ENCODE results near the gene CPLANE1.
"Not testable (repeated sequence)": the region's sequence is repeated elsewhere in the genome, so short reads cannot be mapped to it uniquely, and the experiment has no call there.

The CPLANE1 gene

DNA sequence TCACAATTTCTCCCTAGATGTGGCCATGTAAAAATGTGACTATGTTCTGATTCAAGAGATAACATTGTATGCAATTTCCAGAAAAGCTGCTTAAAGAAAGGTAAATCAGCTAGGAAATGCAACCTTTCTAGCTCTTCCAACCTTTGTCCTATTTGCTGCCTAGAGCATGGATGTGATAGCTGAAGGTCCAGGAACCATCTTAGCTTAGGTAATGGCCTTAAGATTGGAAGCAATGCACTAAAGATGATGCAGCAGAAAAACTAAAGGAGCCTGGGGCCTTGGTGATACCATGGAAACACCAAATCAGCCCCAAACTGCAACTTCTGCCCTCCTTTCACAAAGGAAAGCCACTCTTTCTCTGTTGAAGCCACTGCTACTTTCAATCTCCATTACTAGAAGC lies 27.0 kb downstream of the CPLANE1 start:
- H3K9me3 ChIP-seq (ENCODE audit: control insufficient read depth, insufficient read depth, low read length): no peaks in the 10 kb centered on the region
- H3K4me3 ChIP-seq (ENCODE audit: low read length): no peak overlapping the region
- H4K20me1 ChIP-seq (ENCODE audit: control insufficient read depth, insufficient read depth, low read depth, low read length): no peaks in the 10 kb centered on the region
- H3K27me3 ChIP-seq (ENCODE audit: control insufficient read depth, low read length): no peaks in the 10 kb centered on the region
- H3K4me1 ChIP-seq (ENCODE audit: control insufficient read depth, low read length): no peaks in the 10 kb centered on the region
- no peaks in the 10 kb centered on the region for H3K9me2 ChIP-seq (replicated peaks; ENCODE audit: control insufficient read depth, low read length)
- TF ChIP-seq EZH2phosphoT487 (IDR thresholded peaks at IDR 0.05; ENCODE audit: borderline replicate concordance, low read length): no peak
- TF ChIP-seq, protein P1, sequence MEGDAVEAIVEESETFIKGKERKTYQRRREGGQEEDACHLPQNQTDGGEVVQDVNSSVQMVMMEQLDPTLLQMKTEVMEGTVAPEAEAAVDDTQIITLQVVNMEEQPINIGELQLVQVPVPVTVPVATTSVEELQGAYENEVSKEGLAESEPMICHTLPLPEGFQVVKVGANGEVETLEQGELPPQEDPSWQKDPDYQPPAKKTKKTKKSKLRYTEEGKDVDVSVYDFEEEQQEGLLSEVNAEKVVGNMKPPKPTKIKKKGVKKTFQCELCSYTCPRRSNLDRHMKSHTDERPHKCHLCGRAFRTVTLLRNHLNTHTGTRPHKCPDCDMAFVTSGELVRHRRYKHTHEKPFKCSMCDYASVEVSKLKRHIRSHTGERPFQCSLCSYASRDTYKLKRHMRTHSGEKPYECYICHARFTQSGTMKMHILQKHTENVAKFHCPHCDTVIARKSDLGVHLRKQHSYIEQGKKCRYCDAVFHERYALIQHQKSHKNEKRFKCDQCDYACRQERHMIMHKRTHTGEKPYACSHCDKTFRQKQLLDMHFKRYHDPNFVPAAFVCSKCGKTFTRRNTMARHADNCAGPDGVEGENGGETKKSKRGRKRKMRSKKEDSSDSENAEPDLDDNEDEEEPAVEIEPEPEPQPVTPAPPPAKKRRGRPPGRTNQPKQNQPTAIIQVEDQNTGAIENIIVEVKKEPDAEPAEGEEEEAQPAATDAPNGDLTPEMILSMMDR (IDR thresholded peaks at IDR 0.05; ENCODE audit: low read depth, low read length, poor library complexity, severe bottlenecking): no peak
- no peak overlapping the region for H3K27ac ChIP-seq (ENCODE audit: low read depth, low read length)
- H3K79me2 ChIP-seq (ENCODE audit: control insufficient read depth, low read length): no peaks in the 10 kb centered on the region
- no peak overlapping the region for H3K4me2 ChIP-seq (ENCODE audit: low read length)
- H3F3A ChIP-seq (ENCODE audit: control insufficient read depth, insufficient read depth): no peaks in the 10 kb centered on the region
- no peaks in the 10 kb centered on the region for H3K36me3 ChIP-seq (ENCODE audit: control insufficient read depth, low read length)

DNA sequence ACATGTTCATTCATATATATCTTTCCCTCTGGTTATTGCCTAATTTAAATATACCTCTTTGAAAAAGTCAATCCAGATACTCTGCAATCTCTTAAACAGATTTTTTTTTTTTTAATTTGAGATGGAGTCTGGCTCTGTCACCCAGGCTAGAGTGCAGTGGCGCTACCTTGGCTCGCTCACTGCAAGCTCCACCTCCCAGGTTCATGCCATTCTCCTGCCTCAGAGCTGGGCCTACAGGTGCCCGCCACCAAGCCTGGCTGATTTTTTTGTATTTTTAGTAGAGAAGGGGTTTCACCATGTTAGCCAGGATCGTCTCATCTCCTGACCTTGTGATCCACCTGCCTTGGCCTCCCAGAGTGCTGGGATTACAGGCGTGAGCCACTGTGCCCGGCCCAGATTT lies 28.8 kb downstream of the CPLANE1 start:
- not testable (repeated sequence) for H3K79me2 ChIP-seq (ENCODE audit: control insufficient read depth, low read length); H3K27me3 ChIP-seq (ENCODE audit: control insufficient read depth, low read length); H4K20me1 ChIP-seq (ENCODE audit: control insufficient read depth, insufficient read depth, low read depth, low read length); H3F3A ChIP-seq (ENCODE audit: control insufficient read depth, insufficient read depth); H3K9me2 ChIP-seq (replicated peaks; ENCODE audit: control insufficient read depth, low read length); H3K4me2 ChIP-seq (ENCODE audit: low read length); H3K27ac ChIP-seq (ENCODE audit: low read depth, low read length); H3K4me3 ChIP-seq (ENCODE audit: low read length); H3K9me3 ChIP-seq (ENCODE audit: control insufficient read depth, insufficient read depth, low read length); H3K36me3 ChIP-seq (ENCODE audit: control insufficient read depth, low read length); H3K4me1 ChIP-seq (ENCODE audit: control insufficient read depth, low read length)

DNA sequence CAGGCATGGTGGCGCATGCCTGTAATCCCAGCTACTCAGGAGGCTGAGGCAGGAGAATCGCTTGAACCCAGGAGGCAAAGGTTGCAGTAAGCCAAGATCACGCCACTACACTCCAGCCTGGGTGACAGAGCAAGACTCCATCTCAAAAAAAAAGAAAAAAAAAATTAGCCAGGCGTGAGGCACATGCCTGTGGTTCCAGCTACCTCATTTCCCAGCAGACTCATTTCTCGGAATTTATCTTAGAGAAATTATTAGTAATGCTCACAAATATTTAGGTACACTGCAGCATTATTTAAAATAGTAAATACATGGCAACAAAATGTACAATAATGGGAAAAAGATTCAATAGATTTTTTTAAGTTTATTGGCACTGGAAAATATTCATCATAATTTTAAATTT lies 29.8 kb downstream of the CPLANE1 start:
- not testable (repeated sequence) for H3K4me1 ChIP-seq (ENCODE audit: control insufficient read depth, low read length); H3K4me2 ChIP-seq (ENCODE audit: low read length); H3K4me3 ChIP-seq (ENCODE audit: low read length); H3F3A ChIP-seq (ENCODE audit: control insufficient read depth, insufficient read depth); H3K9me3 ChIP-seq (ENCODE audit: control insufficient read depth, insufficient read depth, low read length); H3K27me3 ChIP-seq (ENCODE audit: control insufficient read depth, low read length); H4K20me1 ChIP-seq (ENCODE audit: control insufficient read depth, insufficient read depth, low read depth, low read length); H3K27ac ChIP-seq (ENCODE audit: low read depth, low read length); H3K36me3 ChIP-seq (ENCODE audit: control insufficient read depth, low read length); H3K79me2 ChIP-seq (ENCODE audit: control insufficient read depth, low read length); H3K9me2 ChIP-seq (replicated peaks; ENCODE audit: control insufficient read depth, low read length)

DNA sequence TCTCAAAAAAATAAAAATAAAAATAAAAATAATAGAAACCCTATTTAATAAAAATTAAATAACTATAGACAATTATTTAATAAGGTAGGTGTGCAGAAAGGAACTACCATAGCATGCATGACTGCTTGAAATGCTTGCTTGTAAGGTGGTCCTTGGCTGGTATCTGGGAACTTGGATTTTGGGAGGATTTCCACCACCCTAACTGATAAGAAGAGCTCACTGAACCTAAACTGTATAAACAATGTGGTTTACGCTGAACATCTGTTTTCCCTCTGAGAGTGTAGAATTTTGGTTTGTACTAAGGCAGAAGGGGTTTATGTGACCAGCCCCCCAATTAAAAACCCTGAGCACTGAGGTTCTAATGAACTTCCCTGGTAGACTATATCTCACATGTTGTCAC lies 31.2 kb downstream of the CPLANE1 start:
- no peaks in the 10 kb centered on the region for H4K20me1 ChIP-seq (ENCODE audit: control insufficient read depth, insufficient read depth, low read depth, low read length)
- H3K27ac ChIP-seq (ENCODE audit: low read depth, low read length): no peak overlapping the region
- no peak for TF ChIP-seq EZH2phosphoT487 (IDR thresholded peaks at IDR 0.05; ENCODE audit: borderline replicate concordance, low read length)
- TF ChIP-seq, protein P1 (IDR thresholded peaks at IDR 0.05; ENCODE audit: low read depth, low read length, poor library complexity, severe bottlenecking): no peak
- no peaks in the 10 kb centered on the region for H3K9me2 ChIP-seq (replicated peaks; ENCODE audit: control insufficient read depth, low read length)
- H3K4me2 ChIP-seq (ENCODE audit: low read length): no peak overlapping the region
- H3K9me3 ChIP-seq (ENCODE audit: control insufficient read depth, insufficient read depth, low read length): no peaks in the 10 kb centered on the region
- H3K79me2 ChIP-seq (ENCODE audit: control insufficient read depth, low read length): no peaks in the 10 kb centered on the region
- H3K4me1 ChIP-seq (ENCODE audit: control insufficient read depth, low read length): peaks cover 12% of the 10 kb centered on the region
- no peaks in the 10 kb centered on the region for H3F3A ChIP-seq (ENCODE audit: control insufficient read depth, insufficient read depth)
- H3K36me3 ChIP-seq (ENCODE audit: control insufficient read depth, low read length): no peaks in the 10 kb centered on the region
- no peaks in the 10 kb centered on the region for H3K27me3 ChIP-seq (ENCODE audit: control insufficient read depth, low read length)
- H3K4me3 ChIP-seq (ENCODE audit: low read length): no peak overlapping the region
